ENCODE data around the gene DOC2A.

- TF ChIP-seq CTCF (IDR thresholded peaks at IDR 0.05) = no peak
- TF ChIP-seq POLR2A (IDR thresholded peaks at IDR 0.05) = no peak
Observed at GRCh38 chr16:29975811-29976511, 34.9 kb downstream of the DOC2A start.
